NCI-H510A treated with DMSO at 0.1 percent for 48 hours (cell line): ENCODE data around the gene VPS37D.
A peak's percentile ranks its signal among the peaks of the same experiment; 100 is the strongest.
"Not testable (repeated sequence)": the region's sequence is repeated elsewhere in the genome, so short reads cannot be mapped to it uniquely, and the experiment has no call there.

Experiments used
- DNase-seq: peaks from one replicate; lab custom pipeline; 2025; lab: John Stamatoyannopoulos, UW

Gene VPS37D

DNA sequence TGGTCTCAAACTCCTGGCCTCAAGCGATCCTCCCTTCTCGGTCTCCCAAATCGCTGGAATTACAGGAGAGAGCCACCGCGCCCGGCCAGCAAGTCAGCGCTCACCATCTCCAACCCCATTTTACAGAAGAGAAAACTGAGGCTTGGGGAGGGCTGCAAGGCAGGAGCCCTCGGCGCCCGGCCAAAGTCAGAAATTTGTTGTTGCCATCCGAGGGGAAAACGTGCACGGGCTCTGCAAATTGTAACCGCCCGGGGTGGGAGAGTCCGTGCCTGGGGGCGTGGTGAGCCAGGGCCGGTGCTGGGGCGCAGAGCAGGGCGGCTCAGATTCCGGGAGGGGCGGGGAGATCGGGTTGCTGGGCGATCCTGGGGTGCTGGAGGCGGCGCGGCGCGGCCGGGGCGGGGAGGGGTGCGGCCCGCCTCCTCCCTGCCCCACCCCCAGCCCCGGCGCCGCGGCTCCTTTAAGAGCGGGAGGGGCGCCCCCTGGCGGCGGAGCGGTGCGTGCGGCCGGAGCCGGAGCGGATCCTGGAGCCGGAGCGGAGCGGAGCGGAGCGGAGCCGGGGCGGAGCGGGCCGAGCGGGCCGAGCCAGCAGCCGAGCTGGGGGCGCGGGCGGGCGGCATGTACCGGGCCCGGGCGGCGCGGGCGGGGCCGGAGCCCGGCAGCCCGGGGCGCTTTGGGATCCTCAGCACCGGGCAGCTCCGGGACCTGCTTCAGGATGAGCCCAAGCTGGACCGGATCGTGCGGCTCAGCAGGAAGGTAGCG, at the start of gene VPS37D:
Gene VPS37D (plus strand): TSS at position 488 of the 759 bp plus-strand sequence. CDS start 128 bp downstream, at position 616.
- DNase-seq: peak; percentile 78

DNA sequence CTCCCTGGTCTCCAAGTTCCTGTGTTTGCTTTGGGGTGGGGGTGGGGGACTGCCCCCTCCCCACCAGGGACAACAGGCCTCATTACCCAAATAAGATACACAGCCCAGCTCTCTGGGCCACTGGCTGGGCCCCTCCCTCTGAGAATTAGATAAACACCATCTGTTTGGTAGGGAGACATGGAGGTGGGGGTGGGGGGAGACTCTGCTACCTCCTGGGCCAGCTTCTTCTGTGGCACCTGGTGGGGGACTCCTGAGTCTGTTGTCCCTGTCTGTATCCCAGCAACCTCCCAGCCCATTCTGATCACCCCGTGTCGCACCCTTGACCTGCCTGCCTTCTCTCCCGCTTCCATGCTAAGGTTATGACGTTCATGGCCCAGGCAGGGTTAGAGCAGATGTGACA, 49.1 kb upstream of the VPS37D start:
- DNase-seq: no peak

- DNase-seq: not testable (repeated sequence)
Observed at GRCh38 chr7:73619394-73619793, 48.2 kb upstream of the VPS37D start.

- DNase-seq: no peak
Observed at GRCh38 chr7:73621168-73622063, 46.2 kb upstream of the VPS37D start.

GRCh38 chr7:73622527-73622908, 45.1 kb upstream of the VPS37D start:
- DNase-seq: no peak

- peak; percentile 37 for DNase-seq
Observed at GRCh38 chr7:73622909-73623797, 44.5 kb upstream of the VPS37D start.

DNA sequence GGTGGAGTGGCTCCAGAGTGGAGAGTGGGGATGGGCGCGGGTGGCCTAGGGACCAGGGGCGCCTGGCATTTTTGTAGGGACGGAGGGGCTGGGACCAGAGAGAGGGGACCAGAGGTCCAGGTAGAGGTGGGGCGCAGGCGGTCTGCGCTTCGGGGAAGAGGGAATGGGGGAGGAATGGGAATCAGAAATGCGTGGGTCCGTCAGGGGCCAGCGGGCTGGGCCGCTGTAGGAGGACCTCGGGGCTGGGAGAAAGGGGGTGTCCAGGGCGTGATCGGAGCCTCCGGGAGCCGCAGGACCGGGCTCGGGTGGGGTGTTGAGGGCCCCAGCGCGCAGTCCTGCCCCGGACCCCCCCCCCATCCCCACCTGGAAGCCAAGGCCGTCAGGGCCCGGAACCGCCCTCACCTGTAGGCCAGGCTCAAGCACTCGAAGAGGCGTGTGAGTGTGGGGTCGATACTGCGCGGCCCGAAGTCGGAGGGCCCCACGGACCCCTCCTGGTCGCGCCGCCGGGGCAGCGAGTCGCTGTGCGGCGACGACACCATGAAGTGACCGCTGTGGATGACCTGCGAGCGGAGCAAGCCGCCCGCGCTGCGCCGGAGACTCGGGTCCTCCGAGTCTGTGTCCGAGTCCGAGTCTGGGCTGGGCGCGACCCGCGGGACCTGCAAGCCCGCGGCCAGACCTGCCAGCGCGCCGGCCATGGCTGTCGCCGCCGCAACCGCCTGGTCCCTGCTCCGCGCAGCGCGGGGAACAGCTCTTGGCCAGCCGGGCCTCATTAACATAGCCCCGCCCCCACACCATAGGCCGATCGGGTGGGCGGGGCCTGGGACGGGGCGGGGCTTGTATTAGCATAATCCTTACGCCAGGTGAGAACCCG, 43.6 kb upstream of the VPS37D start, which contains the start of gene MLXIPL:
Gene MLXIPL (minus strand): TSS at position 725 of the 871 bp plus-strand sequence. CDS start 30 bp downstream, at position 695.
- peak; percentile 66 for DNase-seq

GRCh38 chr7:73624669-73625001, 43.0 kb upstream of the VPS37D start:
- DNase-seq: no peak

DNA sequence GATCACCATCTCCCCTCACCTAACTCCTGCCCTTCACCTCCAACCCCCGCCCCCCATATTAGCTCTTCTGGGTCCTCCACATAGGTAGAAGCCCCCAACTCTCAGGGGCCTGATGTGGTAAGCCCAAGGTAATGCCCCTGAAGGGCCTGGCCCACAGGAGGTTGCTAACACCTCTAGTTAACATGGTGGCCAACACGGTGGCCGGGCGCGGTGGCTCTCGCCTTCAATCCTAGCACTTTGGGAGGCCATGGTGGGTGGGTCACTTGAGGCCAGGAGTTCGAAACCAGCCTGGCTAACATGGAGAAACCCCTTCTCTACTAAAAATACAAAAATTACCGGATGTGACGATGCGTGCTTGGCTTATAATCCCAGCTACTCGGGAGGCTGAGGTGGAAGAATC, 42.4 kb upstream of the VPS37D start:
- no peak for DNase-seq

- no peak for DNase-seq
Observed at GRCh38 chr7:73626814-73627213, 40.8 kb upstream of the VPS37D start.

DNA sequence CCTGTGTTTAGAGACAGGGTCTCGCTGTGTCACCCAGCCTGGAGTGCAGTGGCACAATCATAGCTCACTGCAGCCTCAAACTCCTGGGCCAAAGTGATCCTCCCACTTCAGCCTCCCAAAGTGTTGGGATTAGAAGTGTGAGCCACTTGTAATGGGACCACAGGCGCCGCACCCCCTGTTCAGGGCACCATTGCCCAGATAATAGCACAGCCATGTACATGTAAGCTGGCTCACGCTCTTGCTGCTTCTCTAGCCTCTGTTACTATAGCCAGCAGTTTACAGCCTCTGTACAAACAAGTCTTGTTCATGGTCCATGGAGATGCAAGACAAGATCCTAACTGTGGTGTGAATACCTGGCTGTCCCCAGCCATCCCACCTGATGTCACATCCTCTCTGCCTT, 39.1 kb upstream of the VPS37D start:
- no peak for DNase-seq

GRCh38 chr7:73631558-73631957, 36.1 kb upstream of the VPS37D start:
- no peak for DNase-seq

DNA sequence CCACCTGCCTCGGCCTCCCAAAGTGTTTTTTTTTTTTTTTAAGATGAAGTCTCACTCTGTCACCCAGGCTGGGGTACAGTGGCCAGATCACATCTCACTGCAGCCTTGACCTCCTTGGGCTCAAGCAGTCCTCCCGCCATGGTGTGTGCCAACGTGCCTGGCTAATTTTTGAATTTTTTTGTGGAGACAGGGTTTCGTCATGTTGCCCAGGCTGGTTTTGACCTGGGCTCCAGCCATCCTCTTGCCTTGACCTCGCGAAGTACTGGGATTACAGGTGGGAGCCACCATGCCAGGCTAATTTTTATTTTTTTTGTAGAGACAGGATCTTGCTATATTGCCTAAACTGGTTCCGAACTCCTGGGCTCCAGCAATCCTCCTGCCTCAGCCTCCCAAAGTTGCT, 34.3 kb upstream of the VPS37D start:
- no peak for DNase-seq

DNA sequence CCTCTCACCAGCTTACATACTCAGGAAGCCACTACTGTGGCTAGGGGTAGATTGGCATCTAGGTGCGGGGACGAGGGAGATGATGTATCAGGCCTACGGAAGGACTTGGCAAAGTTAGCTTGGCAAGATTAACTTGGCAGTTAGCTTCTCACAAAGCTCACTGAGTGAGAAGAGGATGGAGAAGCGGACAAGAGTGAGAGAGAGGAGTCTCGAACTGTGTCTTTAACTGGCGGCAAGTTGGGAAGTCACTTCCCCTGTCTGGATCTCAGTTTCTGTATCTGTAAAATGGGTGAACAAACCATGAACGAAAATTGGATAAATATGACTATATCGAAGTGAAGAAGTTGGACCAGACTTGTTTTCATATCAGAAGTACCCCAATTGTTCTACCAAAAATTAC, 33.8 kb upstream of the VPS37D start:
- DNase-seq: no peak

DNA sequence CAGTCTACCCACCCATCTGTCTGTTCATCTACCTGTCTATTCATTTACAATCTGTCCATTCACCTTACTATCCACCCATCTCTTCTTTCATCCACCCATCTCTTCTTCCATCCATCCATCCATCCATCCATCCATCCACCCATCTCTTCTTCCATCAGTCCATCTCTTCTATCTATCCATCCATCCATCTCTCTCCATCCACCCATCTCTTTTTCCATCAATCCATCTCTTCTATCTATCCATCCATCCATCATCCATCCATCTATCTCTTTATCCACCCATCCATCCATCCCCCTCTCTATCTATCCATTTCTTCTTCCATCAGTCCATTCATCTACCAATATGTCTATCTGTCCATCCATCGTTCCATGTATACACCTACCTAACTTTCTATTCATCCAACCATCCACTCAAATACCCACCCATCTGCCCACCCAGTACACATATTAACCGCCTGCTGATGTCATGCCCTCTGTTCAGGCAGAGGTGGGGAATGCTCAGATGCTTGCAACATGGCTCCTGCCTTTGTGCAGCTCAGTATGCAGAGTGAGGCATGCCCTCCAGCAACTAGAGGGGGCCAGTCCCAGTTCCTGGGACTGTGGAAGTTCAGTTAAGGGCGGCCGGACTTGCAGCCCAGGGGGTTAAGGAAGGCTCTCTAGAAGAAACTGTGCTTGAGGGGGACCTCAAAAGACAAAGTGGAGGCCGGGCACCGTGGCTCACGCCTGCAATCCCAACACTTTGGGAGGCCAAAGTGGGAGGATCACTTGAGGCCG, 32.0 kb upstream of the VPS37D start:
- DNase-seq: no peak

DNA sequence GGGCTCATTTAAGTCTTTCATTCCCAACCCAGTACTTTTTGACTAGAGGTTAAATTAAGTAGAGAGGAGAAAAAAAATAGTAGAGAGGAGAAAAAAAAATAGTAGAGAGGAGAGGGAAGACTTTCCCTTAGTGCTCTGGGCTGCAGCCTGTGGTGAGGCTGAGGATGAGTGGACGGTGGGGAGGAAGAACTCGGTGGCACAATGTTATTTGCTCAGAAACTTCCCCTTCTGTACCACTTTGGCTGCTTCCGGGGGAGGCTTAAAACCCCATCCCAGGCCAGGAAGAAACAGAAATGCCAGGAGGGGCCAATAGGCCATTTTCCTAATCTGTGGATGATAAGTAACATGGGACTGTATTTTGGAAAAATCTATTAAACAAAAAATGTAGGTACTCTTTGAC, 28.7 kb upstream of the VPS37D start:
- DNase-seq: no peak

GRCh38 chr7:73642834-73643233, 24.8 kb upstream of the VPS37D start:
- no peak for DNase-seq

GRCh38 chr7:73644688-73645286, 22.8 kb upstream of the VPS37D start:
- DNase-seq: no peak

GRCh38 chr7:73645643-73646174, 21.9 kb upstream of the VPS37D start:
- DNase-seq: no peak
